ENCODE measurements around the gene FLRT1.
"Not testable (repeated sequence)": the region's sequence is repeated elsewhere in the genome, so short reads cannot be mapped to it uniquely, and the experiment has no call there.

FLRT1 gene

DNA sequence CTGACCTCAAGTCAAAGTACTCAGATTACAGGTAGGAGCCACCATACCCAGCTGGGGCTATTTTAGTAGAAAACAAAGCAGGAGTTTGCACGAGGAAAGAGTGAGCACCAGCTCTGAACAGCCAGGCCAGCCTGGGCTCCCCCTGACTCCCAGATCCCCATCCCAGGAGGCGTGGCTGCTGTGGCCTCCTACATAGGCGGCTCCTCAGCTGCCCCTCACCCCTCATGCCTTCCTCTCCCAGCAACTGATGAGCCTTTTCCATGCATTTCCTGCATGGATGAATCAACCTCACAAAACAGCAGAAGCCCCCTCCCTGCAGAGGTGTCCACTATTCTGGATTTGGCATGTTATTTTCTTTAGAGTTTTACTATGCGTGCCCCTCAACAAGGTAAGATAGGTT, 10.5 kb upstream of the FLRT1 start:
- no peak for DNase-seq

DNA sequence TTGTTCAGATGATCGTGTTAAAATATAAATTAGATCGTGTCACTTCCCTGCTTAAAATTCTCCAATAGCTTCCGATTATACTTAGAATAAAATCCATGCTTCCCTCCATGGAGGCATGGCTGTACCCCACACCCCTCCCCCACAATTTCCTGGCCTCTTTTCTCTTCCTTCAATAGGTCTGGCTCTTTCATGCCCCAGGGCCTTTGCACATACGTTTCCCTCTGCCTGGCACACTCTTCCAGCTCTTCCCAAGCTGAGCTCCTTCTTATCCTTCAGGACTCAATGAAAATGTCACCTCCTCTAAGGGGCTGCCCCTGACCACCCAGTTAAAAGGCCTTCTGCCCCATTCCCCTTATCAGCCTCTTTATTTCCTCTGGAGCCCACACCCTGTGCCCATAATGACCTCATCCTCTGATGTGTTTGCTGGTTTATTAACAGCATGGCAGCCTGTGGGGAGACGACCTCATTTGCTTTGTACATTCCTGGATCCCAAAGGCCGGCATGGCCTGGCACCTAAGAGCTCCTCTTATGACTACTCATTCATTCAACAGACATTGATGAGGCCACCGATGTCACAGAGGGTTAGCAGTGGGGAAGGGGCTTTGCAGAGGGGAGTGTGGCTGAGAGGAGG, 9.0 kb upstream of the FLRT1 start:
- no peak for DNase-seq

DNA sequence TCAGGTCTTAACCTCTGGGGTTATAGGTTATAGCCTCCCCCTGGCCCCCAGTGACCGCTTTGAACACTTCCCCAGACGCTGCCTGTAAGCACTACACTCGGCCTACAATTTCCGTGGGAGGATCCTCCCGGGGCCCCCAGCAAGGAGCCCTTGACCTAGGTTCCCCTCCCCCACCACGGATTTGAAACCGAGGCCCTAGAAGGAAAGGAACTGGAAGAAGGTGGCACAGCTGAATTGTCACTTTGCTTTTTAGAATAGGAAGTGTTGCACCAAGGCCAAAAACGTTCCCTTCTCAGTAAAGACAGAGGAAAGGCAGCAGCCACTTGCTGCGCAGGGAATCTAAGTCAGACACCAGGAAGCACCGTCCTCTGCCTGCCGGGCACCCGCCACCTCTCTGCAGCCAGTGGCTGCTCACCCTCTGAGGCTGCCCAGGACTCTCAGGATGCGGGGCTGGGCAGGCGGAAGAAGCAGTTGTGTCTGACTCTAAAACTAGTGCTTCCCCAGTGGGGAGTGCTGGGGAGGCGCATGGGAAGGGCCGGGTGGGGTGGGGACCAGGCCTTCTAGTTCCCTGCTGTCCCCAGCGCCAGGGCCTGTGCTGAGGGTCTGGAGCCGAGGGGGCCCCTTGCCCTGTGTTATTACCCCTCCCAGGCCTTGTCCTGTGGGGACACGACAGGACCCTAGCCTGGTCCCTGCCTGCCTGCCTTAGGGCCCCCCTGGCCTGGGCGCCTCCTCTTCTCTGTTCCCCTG, 7.9 kb upstream of the FLRT1 start:
- no peak for DNase-seq

DNA sequence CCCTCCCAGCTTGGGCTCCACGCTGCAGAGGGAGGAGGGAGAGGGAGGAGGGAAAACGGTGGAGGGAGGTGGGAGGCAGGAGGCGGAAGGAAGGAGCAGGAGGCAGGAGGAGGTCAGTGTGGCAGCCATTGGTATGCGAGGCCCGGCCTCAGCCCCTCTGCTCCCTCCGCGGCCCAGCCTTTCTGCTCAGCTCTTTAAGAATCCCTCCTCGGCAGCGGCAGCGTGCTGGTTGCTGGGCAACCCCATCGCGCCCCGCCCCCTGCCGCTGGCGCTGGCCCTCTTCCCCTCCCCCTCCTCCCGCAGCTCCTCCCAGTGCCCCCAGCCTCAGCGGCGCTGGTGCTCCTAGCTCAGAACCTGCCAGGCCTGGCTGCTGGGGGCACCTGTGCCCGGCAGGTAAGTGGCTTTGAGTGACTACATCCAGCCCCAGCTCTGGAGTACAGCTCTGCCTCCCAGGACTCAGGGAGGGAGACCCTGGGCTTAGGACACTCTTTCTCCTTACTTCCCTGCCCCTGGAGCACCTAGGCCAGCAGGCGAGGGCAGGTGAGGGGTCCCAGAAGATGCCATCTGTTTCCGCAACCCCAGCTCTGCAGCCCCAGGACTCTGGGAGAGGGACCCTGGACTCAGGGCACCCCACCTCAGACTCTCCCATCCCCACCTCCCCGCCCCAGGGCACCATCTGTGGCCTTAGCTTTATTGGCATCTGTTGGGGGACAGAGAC, 7.2 kb upstream of the FLRT1 start:
- DNase-seq = peak in 1 of 2 experiments; percentile 17

DNA sequence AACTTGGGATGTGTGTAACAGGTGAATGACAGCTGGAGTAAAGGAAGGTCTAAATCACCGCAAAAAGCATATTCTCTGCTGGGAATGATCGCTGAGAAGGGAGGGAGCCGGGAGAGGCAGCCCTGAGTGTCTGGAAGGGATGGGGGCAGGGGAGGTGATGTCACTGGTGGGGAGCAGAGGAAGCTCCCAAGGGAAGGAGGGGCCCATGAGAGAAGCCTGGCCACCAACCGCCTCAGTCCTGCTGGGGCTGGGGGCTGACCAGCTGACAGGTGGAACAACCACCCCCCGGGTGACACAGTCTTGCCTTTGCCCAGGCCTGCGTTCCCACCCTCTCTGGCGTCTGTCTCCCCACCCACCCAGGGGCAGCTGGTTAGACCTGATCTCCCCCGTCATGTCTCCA, 6.0 kb upstream of the FLRT1 start:
- DNase-seq = no peak

DNA sequence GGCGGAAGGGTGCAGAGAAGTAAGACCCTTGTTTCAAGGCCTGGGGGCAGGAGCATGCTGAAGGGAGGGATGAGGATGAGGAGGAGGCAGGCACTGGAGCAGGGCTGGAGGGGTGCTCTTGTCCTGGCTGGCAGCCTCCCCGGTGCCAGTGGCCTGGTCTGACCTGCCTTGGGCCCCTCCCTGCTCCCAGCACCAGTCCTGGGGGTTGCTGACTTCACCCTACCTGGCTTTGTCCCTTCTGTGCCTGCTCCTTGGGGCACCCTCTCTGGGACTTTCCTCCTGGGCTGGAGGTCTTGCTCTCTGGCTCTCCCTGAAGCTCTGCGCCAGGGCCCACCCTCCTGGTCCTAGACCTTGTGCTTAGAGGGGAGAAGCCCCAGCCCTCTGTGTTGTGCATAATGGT, 4.7 kb upstream of the FLRT1 start:
- no peak for DNase-seq

DNA sequence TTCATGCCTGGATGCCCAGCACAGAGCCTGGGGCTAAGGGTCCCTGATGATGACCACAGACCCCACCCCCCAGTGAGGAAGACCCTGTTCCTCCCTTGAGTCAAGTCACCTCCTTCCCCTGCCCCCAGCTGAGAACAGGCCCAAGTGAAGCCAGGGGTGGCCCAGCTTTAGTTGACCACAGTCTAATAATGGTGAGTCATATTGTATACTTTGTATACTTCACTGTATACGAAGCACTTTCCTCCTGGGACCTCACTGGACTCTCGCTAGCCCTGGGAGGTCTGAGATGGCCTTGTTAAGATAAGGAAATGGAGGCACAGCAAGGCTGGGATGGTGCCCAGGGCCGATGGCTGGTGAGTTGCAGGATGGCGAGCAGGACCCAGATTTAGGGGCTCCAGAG, 3.7 kb upstream of the FLRT1 start:
- DNase-seq = no peak

DNA sequence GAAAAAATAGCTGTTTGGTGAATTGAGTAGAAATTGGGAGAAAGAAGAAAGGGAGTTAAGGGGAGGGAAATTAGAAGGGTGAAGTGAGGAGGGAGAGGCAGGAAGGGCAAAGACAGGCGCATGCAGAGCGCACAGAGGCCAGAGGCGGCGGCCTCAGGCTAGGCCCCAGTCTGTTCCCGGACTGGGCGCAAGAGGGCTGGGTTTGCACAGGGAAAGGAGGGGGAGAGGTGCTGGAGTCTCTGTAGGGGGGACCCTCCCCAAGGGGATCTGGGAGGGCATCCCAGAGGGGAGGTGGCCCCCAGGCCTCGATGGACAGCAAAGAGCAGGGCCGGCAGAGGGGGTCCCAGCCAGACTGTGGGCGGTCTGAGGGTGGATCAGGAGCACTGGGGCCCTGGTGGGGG, 1.3 kb upstream of the FLRT1 start:
- no peak for DNase-seq

DNA sequence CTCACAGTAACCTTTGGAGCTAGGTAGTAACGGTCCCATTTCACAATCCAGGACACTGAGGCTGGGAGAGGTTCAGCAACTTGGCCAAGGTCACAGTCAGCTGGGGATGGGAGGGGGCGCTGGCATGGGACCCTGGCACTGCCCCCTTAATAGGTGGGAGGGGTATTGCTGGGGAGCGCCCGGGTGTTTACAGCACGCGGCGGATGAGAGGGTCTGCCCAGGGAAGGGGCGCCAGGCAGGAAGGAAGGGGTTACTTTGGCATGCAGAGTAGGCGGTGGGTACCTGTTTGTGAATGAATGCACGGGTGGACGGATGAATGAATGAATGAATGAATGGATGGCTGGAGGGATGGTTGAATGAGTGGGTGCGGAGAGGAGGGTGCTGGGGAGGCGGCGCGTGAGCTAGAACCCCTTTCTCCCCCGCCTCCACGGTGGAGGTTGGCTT, 628 bp upstream of the FLRT1 start:
- no peak for DNase-seq

DNA sequence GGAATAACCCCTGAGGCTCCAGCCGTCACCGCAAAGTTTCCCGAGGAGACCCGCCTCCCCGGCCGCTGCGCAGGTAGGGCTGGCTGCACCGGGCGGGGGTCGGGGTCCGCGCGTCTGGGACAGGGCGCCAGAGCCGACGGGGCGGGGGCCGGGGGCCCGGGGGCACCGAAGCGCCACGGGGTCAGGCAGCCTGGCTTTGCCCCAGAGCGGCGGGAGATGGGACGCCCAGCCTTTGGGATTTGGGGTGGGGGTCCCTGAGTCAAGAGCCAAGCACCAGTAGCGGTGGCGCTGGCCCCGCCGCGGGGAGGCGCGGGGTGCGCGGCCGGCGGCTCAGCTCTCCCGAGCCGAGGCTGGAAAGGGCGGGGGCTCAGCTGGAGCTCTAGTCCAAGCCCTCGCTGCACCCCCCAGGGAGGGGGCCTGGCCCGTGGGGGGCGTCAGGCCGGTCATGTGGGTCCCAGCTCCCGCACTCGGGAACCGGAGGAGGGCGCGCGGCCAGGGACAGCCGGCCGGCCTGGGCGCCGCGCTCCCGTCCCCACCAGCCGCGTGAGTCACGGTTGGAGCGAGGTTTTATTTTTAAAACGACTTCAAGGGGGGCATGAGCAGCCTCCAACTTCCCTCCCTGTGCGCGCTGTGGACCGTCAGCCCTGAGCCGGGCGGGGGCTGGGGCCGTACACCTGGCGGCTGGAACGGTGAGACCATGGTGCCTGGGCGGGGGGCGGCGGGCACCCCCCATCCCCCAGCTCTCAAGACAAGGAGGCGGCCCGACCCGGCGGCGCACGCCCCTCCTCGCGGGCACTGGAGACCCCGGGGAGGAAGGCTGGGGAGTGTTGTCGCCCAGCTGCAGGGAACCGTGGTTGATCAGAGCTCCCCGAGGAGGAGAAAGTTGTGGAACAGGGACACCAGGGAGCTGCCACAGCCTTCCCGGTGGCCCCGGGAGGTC, 626 bp downstream of the FLRT1 start:
- DNase-seq = no peak

DNA sequence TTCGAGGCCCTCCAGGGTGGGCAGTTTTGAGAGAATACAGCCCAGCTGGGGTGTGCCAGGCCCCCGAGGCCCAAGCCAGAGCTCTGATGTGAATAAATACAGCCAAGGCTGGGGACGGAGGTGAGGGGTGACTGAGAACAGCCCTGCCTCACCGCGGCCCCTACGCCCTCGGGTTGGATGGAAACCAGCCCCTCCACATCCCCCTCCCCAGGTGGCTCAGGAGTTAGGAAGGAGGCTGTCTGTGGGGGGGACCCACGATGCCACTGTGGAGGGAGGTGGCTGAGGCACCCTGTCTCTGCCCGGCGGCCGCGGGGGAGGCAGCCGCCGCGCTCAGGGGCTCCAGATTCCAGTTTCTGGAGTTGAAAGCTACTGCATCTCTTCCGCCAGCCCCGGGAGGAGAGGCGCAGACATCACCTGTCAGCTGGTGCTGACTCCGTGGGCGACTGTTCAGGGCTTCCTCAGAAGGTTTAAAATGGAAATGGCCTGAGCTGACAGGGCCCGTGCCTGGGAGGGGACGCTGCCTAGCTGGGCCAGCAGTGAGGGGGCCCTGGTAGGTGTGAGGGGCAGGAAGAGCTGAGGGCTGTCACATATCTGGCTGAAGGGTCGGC, 1.4 kb downstream of the FLRT1 start:
- DNase-seq = no peak

DNA sequence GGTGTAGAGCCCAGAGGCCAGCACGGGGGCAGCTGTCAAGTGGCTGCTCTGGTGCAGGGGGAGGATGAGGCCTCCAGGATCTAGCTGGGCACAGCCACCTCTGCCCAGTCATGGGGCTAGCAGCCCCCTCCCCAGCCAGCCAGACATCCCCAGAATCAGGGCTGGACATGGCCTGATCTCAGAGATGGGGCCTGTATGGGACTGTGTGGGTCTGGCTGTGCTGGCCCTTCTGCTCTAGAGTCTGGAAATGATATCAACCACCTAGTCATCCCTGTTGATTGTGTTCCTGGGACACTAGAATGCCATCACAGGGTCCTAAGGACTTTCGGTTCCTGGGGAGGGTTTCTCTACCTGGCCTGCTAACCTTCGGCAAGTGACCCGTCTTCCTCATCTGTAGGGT, 2.8 kb downstream of the FLRT1 start:
- no peak for DNase-seq

DNA sequence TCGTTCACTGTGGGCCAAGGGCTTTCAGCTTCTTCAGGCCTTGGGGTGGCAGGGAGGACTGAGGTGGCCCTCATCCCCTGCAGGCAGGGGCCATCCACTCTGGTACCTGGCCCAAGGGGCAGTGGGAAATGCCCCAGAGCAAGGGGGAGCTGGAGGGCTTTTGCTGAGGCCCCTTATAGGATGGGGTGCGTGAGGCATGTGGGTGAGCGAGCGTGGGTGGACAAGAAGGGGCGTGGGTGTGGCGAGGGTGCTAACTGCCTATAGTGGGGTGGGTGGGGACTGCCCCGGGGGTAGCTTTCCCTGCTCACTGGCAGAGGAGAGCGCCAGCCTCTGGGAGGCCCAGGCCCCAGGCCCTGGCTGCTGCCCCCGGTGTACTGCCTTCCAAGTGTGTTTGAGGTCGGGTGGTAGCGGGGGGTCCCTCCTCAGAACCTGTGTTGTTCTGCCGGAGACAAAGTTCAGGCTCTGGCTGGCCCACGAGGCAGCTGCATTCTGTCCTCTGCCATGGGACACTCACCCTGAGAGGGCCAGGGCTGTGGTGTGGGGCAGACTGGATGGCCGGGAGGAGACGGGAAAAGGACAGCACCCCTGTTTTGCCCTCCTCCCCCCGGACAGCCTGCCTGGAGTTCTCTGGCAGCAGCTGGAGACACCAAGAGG, 3.4 kb downstream of the FLRT1 start:
- DNase-seq = no peak

DNA sequence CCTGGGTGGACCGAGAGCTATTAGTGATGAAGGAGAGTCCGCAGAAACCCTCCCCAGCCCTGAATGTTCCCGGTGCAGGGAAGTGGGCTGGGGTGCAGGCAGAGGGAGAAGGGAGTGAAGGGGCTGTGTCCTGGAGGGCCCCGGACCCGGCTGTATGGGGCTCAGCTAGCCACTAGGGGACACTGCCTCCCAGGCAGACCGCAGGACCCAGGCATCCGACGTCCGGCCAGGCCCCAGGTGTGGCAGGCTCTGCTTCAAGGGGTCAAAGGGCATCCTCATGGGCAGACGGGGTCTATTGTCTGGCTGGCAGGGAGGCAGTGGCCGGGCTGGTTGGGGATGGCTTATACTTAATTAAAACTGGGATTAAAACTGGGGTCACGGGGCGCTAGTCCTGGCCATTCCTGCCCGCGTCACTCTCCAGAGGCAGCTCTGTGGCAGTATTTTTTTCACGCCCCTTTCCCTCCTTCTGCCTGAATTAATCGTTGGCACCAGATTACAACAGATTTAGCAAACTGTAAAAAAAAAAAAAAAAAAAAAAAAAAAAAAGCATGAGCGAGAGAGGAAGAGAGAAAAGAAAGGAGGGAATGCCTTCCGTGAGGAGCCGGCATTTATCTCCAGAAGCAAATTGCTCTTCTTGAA, 5.1 kb downstream of the FLRT1 start:
- no peak for DNase-seq

DNA sequence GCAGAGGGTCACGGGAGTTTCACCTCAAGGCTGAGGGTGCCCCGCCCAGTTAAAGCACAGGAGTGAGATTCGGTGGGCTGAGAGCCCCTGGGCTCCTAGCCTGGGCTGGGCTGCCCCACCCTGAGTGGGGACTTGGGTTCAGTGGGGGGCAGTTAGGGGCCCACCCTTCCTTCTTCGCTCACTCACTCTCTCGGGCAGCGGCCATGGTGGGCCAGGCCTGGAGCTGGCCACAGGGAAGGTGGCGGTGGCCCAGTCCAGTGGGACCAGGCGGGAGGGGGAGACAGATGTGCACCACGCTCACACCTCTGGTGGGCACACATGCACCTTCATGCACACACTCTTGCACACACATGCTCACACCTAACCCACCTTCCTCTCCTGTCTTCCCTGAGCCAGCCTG, 6.1 kb downstream of the FLRT1 start:
- DNase-seq = no peak

DNA sequence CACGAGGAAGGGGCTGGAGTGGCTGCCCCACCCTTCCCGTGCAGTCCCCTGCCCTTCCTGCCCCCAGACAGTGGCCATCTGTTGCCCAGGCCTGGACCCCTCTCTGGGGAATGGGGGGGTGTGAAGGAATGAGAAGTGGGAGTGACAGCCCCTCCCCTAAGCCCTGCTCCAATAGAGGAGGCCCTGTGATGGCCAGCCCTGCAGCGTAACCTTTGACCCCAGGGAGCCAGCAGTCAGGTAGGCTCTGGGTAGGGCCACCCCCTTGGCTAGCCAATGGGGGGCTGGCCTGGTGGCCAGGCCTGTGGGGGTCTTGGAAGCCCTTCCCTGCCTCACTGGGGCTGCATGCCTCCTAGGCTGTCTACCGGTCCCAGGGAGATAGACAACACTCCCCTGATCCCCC, 6.6 kb downstream of the FLRT1 start:
- DNase-seq = no peak

DNA sequence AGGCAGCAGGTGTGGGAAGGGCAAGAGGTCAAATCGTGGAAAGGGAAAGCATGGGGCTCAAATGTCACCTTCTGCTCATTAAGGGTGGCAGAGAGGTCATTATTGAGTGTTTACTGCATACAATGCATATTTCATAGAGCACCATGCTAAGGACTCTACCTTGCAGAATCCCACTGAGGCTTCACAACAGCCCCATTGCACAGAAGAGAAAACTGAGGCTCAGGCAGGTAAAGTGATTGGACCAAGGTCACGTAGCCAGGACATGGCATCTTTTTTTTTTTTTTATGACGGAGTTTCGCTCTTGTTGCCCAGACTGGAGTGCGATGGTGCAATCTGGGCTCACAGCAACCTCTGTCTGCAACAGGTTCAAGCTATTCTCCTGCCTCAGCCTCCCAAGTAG, 7.8 kb downstream of the FLRT1 start:
- no peak for DNase-seq

DNA sequence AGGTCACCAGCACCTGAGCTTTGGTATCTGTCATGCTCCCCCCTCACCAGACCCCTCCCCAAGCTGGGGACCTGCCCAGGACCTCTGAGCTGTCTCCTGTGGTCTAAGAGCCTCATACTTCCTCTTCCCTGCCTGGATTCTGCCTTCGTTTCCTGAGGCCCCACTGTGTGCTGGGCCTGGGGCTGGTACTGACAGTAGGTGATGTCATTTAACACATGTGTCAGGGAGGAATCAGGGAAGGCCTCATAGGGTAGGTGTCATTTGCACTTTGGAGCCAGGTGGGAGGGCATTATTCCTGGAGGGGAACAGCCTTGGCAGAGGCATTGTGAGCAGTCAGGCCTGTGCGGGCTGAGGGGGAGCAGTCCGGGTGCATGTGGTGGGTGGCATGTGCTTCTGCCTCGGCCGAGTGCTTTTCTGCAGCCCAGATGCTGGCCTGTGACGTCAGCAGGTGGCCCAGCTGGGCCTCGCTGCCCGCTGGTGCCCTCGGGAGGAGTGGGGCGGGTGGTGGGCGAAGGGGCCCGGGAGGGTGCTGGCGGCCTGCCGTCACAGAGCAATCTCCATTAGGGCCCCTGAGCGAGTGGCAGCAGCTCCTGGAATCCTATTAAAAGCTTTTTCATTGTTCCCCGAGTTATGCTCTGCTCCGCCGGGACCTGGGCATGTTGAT, 9.1 kb downstream of the FLRT1 start:
- no peak for DNase-seq

DNA sequence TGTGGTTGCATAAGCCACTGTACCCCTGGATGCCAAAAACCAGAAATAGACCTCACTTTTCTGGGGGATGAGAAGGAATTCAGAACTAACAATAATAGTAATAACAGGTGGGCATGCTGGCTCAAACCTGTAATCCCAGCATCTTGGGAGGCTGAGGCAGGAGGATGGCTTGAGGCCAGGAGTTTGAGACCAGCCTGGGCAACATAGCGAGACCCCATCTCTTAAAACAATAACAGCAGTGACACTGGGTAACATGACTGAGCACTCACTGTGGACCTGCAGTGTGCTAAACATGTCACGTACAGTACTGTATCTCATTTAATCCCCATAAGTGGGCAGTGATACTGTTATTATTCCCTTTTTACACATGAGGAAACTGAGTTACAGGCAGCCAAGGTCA, 10.0 kb downstream of the FLRT1 start:
- DNase-seq = no peak

DNA sequence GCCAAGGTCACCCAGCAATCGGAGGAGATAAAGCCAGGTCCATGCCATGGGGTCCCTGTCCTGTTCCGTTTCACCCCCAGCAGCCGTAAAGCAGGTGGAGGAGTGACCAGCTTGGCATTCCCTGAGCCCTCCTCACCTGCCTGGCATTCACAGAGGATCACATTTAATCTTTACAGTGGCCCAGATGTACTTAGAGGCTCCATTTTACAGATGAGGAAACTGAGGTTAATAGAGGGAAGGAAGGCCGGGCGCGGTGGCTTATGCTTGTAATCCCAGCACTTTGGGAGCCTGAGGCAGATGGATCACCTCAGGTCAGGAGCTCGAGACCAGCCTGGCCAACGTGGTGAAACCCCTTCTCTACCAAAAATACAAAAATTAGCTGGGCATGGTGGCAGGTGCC, 11.6 kb downstream of the FLRT1 start:
- not testable (repeated sequence) for DNase-seq
